Hippocampal formation (tissue), 2 donors: ENCODE data around the gene SNRPE.

Experiments
- DNase-seq, 2 donors: peaks; one replicate each; lab custom pipeline; 2025; lab: John Stamatoyannopoulos, UW

The SNRPE gene

GRCh38 chr1:203880606-203881005, 19.2 kb downstream of the SNRPE start:
- no peak for DNase-seq

GRCh38 chr1:203888807-203889251, 27.4 kb downstream of the SNRPE start:
- DNase-seq, result no peak

GRCh38 chr1:203891950-203892349, 30.6 kb downstream of the SNRPE start:
- no peak for DNase-seq

GRCh38 chr1:203898458-203899352, 37.3 kb downstream of the SNRPE start:
- no peak for DNase-seq

- no peak for DNase-seq
Measured at GRCh38 chr1:203899353-203899716, 37.9 kb downstream of the SNRPE start.

GRCh38 chr1:203899869-203900714, 38.7 kb downstream of the SNRPE start:
- no peak for DNase-seq

- DNase-seq, result no peak
Measured at GRCh38 chr1:203901581-203901980, 40.2 kb downstream of the SNRPE start.

DNA sequence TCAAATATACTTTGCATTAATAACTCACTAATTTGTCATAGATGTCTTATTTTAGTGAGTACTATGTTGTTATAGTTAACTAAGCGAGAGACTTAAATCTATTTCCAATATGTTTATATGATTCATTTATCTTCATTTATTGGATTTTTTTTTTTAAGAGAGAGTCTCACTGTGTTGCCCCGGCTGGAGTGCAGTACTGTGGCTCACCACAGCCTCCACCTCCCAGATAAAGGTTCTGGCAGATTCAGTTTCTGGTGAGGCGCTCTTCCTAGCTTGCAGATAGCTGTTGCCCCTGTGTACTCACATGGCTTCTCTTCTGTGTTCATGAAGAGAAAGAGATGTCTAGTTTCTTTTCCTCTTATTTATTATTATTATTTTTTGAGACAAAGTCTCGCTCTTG, 43.9 kb downstream of the SNRPE start:
- no peak for DNase-seq

GRCh38 chr1:203906932-203907331, 45.5 kb downstream of the SNRPE start:
- DNase-seq, result no peak

GRCh38 chr1:203907901-203908300, 46.5 kb downstream of the SNRPE start:
- no peak for DNase-seq

- DNase-seq, result no peak
Measured at GRCh38 chr1:203911806-203912205, 50.4 kb downstream of the SNRPE start.

DNA sequence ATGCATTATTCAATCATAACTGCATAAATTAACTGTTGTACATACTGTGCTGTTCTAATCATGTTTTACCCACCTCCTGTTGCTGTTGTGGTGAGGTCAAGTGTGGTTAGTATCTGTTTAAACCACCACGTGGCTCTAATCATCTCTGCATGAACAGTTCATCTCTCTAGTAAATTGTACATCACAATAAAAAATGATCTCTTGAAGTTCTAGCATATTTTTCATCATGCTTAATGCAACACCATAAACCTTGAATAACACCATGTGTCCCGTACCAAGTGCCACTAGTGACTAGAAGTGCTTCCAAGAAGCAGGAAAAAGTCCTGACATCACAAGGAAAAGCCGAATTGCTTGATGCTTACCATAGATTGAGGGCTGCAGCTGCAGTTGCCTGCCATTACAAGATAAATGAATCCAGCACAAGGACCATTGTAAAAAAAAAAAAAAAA, 51.7 kb downstream of the SNRPE start:
- no peak for DNase-seq

DNA sequence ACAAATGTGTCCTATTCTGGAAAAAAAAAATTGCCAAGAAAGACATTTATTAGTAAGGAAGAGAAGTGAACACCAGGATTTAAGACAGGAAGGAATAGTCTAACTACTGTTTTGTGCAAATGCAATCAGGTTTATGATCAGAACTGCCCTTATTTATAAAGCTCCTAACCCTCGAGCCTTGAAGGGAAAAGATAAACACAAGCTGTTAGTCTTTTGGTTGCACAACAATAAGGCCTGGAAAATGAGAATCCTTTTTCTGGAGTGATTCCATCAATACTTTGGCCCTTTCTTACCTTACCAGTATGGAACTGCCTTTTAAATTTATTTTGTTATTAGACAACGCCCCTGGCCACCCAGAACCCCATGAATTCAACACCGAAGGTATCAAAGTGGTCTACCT, 52.9 kb downstream of the SNRPE start:
- no peak for DNase-seq

DNA sequence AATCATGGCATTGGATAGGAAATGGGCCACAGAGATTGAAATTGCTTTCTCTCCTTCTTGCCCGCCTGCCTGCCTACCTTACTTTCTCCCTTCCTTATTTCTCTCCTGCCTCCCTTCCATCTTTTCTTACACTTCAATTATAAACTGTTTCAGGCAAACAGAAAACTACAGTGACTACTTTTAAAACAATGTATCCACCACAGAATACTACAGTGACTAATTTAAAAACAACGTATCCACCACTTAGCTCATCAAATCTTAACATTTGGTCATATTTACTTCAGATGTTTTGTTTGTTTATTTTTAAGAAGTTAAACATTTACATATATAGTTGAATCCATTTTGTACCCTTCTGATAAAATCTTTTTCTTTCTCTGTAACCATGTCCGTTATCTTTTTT, 54.4 kb downstream of the SNRPE start:
- no peak for DNase-seq

DNA sequence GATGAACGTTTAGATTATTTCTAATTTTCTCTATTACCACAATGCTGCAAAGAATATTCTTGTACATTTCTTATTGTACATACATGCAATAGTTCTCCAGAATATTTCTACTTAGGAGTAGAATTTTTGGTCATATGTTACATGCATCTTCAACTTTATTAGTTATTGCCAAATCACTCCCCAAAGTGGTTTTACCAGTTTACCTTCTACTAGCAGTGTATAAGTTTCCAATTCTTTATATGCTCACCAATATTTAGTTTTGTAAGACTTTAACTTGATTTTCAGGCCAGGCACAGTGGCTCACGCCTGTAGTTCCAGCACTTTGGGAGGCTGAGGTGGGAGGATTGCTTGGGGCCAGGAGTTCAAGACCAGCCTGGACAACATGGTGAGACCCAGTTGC, 55.4 kb downstream of the SNRPE start:
- no peak for DNase-seq
